HepG2 (cell line): ENCODE data around the gene TEX19. TPM values are rescaled to one million over a fixed set of nuclear protein-coding genes. Genes with fewer than 3 reads are reported as not detected.

Experiments used
- ARNT2 ChIP-seq: sonication (generic); formaldehyde crosslinking; IDR thresholded peaks from 2 replicates; pipeline ENCODE4 v1.8.0; 2022; ENCODE audit warnings: mild to moderate bottlenecking, low read depth, missing genetic modification reagents, moderate library complexity
- CENPBD1 ChIP-seq: sonication (generic); formaldehyde crosslinking; IDR thresholded peaks from 2 replicates; pipeline ENCODE4 v1.8.0; 2022; ENCODE audit warnings: missing genetic modification reagents, low read depth, mild to moderate bottlenecking, borderline replicate concordance
- ELF4 ChIP-seq: sonication (generic); formaldehyde crosslinking; IDR thresholded peaks from 2 replicates; pipeline ENCODE4 v1.5.0; 2020; ENCODE audit warnings: missing genetic modification reagents, mild to moderate bottlenecking, moderate library complexity, borderline replicate concordance
- FUBP1 ChIP-seq: sonication (generic); formaldehyde crosslinking; IDR thresholded peaks from 2 replicates; pipeline ENCODE4 v1.5.1; 2020; ENCODE audit warnings: missing genetic modification reagents, mild to moderate bottlenecking, borderline replicate concordance
- GPBP1L1 ChIP-seq: sonication (generic); formaldehyde crosslinking; IDR thresholded peaks from 2 replicates; pipeline ENCODE4 v1.5.0; 2020; ENCODE audit warnings: mild to moderate bottlenecking, missing genetic modification reagents
- GPN1 ChIP-seq: sonication (generic); formaldehyde crosslinking; IDR thresholded peaks from 2 replicates; pipeline ENCODE4 v1.5.1; 2020; ENCODE audit warnings: missing genetic modification reagents, borderline replicate concordance
- HMGXB4 ChIP-seq, 2 experiments: sonication (generic) in 1 of 2; formaldehyde crosslinking in 1 of 2; IDR thresholded peaks; 2 replicates each; pipeline versions ENCODE4 v1.4.0 to v1.6.1; 2018 to 2020; ENCODE audit warnings: missing genetic modification reagents in 2 of 2, borderline replicate concordance in 1 of 2, low read depth in 1 of 2, mild to moderate bottlenecking in 1 of 2, missing biosample characterization in 1 of 2
- PLSCR1 ChIP-seq: sonication (generic); formaldehyde crosslinking; IDR thresholded peaks from 2 replicates; pipeline ENCODE4 v1.5.0; 2020; ENCODE audit warnings: missing genetic modification reagents, mild to moderate bottlenecking, borderline replicate concordance
- TFAP4 ChIP-seq: sonication (generic); IDR thresholded peaks from 2 replicates; pipeline ENCODE4 v1.6.1; 2016; ENCODE audit warnings: low read depth, borderline replicate concordance
- ZBTB14 ChIP-seq: sonication (generic); formaldehyde crosslinking; IDR thresholded peaks from 2 replicates; pipeline ENCODE4 v1.4.0; 2020; ENCODE audit warnings: missing genetic modification reagents
- ZBTB38 ChIP-seq: sonication (generic); formaldehyde crosslinking; IDR thresholded peaks from 2 replicates; pipeline ENCODE4 v1.5.1; 2020; ENCODE audit warnings: mild to moderate bottlenecking, missing genetic modification reagents
- ZNF557 ChIP-seq: sonication (generic); formaldehyde crosslinking; IDR thresholded peaks from 2 replicates; pipeline ENCODE4 v1.4.0; 2020; ENCODE audit warnings: missing genetic modification reagents
- ZNF574 ChIP-seq: sonication (generic); formaldehyde crosslinking; IDR thresholded peaks from 2 replicates; pipeline ENCODE4 v1.4.0; 2020; ENCODE audit warnings: missing genetic modification reagents
- ZNF629 ChIP-seq: sonication (generic); formaldehyde crosslinking; conservative IDR thresholded peaks from 2 replicates; pipeline ENCODE4 v1.5.0; 2020; ENCODE audit warnings: missing genetic modification reagents
- ZNF883 ChIP-seq: sonication (generic); formaldehyde crosslinking; IDR thresholded peaks from 2 replicates; pipeline ENCODE4 v1.5.1; 2020; ENCODE audit warnings: mild to moderate bottlenecking, missing genetic modification reagents; ENCODE audit errors: not compliant biosample characterization
- polyA plus RNA-seq, 8 experiments: library from polyadenylated mRNA; depleted of rRNA in 3 of 8; stranded (reverse) in 7 of 8; unstranded in 1 of 8; fragments of >200 nt; fragmentation: Illumina TruSeq in 4 of 8; extraction: Trizol in 4 of 8; gene quantifications; 2 replicates each; pipeline versions ENCODE4 v1.2.1 to v1.2.3, GENCODE V29; 2011 to 2016; ENCODE audit warnings: low read depth in 4 of 8, missing spikeins in 1 of 8, mixed read lengths in 1 of 8; ENCODE audit not compliant: insufficient read depth in 1 of 8
- total RNA-seq, 5 experiments: library from RNA; depleted of rRNA; stranded (reverse); fragments of >200 nt; fragmentation: Illumina TruSeq; extraction: Trizol; gene quantifications; 2 replicates each; pipeline ENCODE4 v1.2.3, GENCODE V29; 2016; ENCODE audit warnings: low read depth in 1 of 5

TEX19 gene
- total and polyA plus RNA-seq, 2 of the 13 experiments (the other 11 are each of a cell fraction or from before 2014, with no cell fraction given), result 1.3 to 6.0 TPM

GRCh38 chr17:82338858-82339633 is 20.0 kb upstream of the TEX19 start (continued):
- no peak for TF ChIP-seq ZBTB14
- peak in 1 of 2 experiments; percentile 44; a peak in 1 of 4 replicates for TF ChIP-seq HMGXB4 (CRISPR knock-in tag; IDR thresholded peaks at IDR 0.05; ENCODE audit: borderline replicate concordance in 1 of 2, low read depth in 1 of 2)
- TF ChIP-seq GPN1 (CRISPR knock-in tag), result no peak
- no peak for TF ChIP-seq ZNF883 (CRISPR knock-in tag)
- peak; percentile 64; the same call in 1 of the 2 replicates for TF ChIP-seq ZBTB38
- TF ChIP-seq TFAP4, result peak; percentile 87; the same call in 1 of the 2 replicates
- no peak for TF ChIP-seq ARNT2 (CRISPR knock-in tag)
- TF ChIP-seq ZNF574, result 0 out of 2 replicates have a peak, but pooled peaks have one; percentile 41
- no peak for TF ChIP-seq GPBP1L1
- TF ChIP-seq PLSCR1 (CRISPR knock-in tag), result no peak
- TF ChIP-seq ELF4 (CRISPR knock-in tag), result no peak
- no peak for TF ChIP-seq ZNF557
- TF ChIP-seq ZNF629 (CRISPR knock-in tag), result no peak
- TF ChIP-seq FUBP1 (CRISPR knock-in tag), result no peak
- TF ChIP-seq CENPBD1, result no peak
